HG03045 (cell line): Measurements from ENCODE around the gene ATG3.

Experiments used
- ATAC-seq: cut with Tn5 transposase; IDR thresholded peaks from one replicate; pipeline ENCODE4 v1.9.1; 2021; ENCODE audit warnings: mild to moderate bottlenecking, moderate library complexity; ENCODE audit not compliant: unreplicated experiment

The ATG3 gene

GRCh38 chr3:112561734-112562529 lies at the start of gene ATG3, which contains the start of gene SLC35A5:
Gene ATG3, minus strand, starts transcription at chr3:112561962. Its CDS starts 434 bp downstream, at chr3:112561528.
Gene SLC35A5, plus strand, starts transcription at chr3:112562045. Its CDS starts 1,359 bp downstream, at chr3:112563404.
- ATAC-seq: peak; percentile 78

- no peak for ATAC-seq
Measured at GRCh38 chr3:112610121-112610520, 48.4 kb upstream of the ATG3 start.

- no peak for ATAC-seq
Measured at GRCh38 chr3:112607863-112608262, 46.1 kb upstream of the ATG3 start.

GRCh38 chr3:112606098-112606497 lies 44.3 kb upstream of the ATG3 start:
- ATAC-seq: no peak

- ATAC-seq: no peak
Measured at GRCh38 chr3:112605285-112605684, 43.5 kb upstream of the ATG3 start.

GRCh38 chr3:112604536-112604935 lies 42.8 kb upstream of the ATG3 start:
- no peak for ATAC-seq

GRCh38 chr3:112602217-112602838 lies 40.6 kb upstream of the ATG3 start:
- peak; percentile 57 for ATAC-seq

- ATAC-seq: no peak
Measured at GRCh38 chr3:112598731-112599130, 37.0 kb upstream of the ATG3 start.

GRCh38 chr3:112597945-112598344 lies 36.2 kb upstream of the ATG3 start:
- ATAC-seq: no peak

- no peak for ATAC-seq
Measured at GRCh38 chr3:112594856-112595255, 33.1 kb upstream of the ATG3 start.

GRCh38 chr3:112593258-112593657 lies 31.5 kb upstream of the ATG3 start:
- ATAC-seq: no peak

GRCh38 chr3:112587336-112587735 lies 25.6 kb upstream of the ATG3 start:
- ATAC-seq: no peak

- ATAC-seq: no peak
Measured at GRCh38 chr3:112585782-112586181, 24.0 kb upstream of the ATG3 start.

- ATAC-seq: no peak
Measured at GRCh38 chr3:112583105-112583504, 21.3 kb upstream of the ATG3 start.

GRCh38 chr3:112582244-112582874 lies 20.6 kb upstream of the ATG3 start:
- ATAC-seq: no peak

- ATAC-seq: no peak
Measured at GRCh38 chr3:112579697-112580096, 17.9 kb upstream of the ATG3 start.

- no peak for ATAC-seq
Measured at GRCh38 chr3:112579232-112579631, 17.5 kb upstream of the ATG3 start.

- ATAC-seq: no peak
Measured at GRCh38 chr3:112572701-112573100, 10.9 kb upstream of the ATG3 start.

- no peak for ATAC-seq
Measured at GRCh38 chr3:112569265-112569664, 7.5 kb upstream of the ATG3 start.

GRCh38 chr3:112568642-112569041 lies 6.9 kb upstream of the ATG3 start:
- no peak for ATAC-seq

GRCh38 chr3:112564940-112565305 lies 3.2 kb upstream of the ATG3 start:
- no peak for ATAC-seq
